Sigmoid colon (tissue), 4 donors: ENCODE measurements around the gene ADRB1.

Experiments used
- CTCF ChIP-seq, 4 experiments: fragments of 450-650 bp in 3 of 4; fragments of 200-600 bp in 1 of 4; IDR thresholded peaks; one replicate each; pipeline ENCODE4 v1.5.1; 2016 to 2019; ENCODE audit warnings: antibody characterized with exemption in 4 of 4, mild to moderate bottlenecking in 3 of 4, moderate library complexity in 2 of 4
- EP300 ChIP-seq, 4 donors: sonication (generic); formaldehyde crosslinking; IDR thresholded peaks; one replicate each; pipeline ENCODE4 v1.6.1; 2017; ENCODE audit warnings: antibody characterized with exemption in 4 of 4
- POLR2A ChIP-seq, 2 donors: fragments of 450-650 bp; IDR thresholded peaks; one replicate each; pipeline ENCODE4 v1.6.1; 2016; ENCODE audit warnings: antibody characterized with exemption in 2 of 2, mild to moderate bottlenecking in 2 of 2, moderate library complexity in 2 of 2
- POLR2AphosphoS5 ChIP-seq, 4 donors: sonication (generic); formaldehyde crosslinking; IDR thresholded peaks; one replicate each; pipeline ENCODE4 v1.6.1; 2017; ENCODE audit warnings: antibody characterized with exemption in 4 of 4

GRCh38 chr10:114042895-114043531 lies 653 bp upstream of the ADRB1 start:
- TF ChIP-seq POLR2A (IDR thresholded peaks at IDR 0.05) (no peak), POLR2AphosphoS5 (IDR thresholded peaks at IDR 0.05) (peak in 3 of 4 donors; percentile 25 to 47 (median 37)), CTCF (IDR thresholded peaks at IDR 0.05) (no peak), EP300 (IDR thresholded peaks at IDR 0.05) (no peak)
